ENCODE data around the gene ATP5MG.
A peak's percentile ranks its signal among the peaks of the same experiment; 100 is the strongest.

ATP5MG gene

DNA sequence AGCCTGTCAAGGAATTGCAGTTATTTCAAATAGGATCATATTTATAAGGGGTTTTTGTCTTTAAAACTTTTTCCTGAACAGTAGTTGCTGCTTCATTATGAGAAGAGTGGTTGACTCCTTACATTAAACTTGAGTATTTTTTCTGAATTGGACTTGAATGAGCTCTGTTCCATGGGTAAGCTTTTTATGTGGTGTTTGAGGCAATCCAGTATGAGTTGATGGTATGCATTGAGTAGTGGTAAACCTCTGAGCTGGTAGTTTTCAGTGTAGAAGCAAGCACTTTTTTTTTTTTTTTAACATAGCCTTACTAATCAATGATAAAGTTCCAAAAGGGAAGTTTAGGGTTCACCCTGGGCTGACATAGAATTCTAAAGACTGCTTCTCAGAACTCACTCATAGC is 38.2 kb downstream of the ATP5MG start:
- H3K4me1 Mint-ChIP-seq, result peaks cover 68% of the 10 kb centered on the region
- peaks cover 40% of the 10 kb centered on the region for H3K36me3 Mint-ChIP-seq
- H3K9me3 Mint-ChIP-seq, result no peaks in the 10 kb centered on the region
- H3K27me3 Mint-ChIP-seq, result peaks cover 4% of the 10 kb centered on the region
- peak overlapping the region; percentile 93 for H3K4me3 Mint-ChIP-seq
- CTCF ChIA-PET, result interaction anchor here (0.7 to 1.2 kb wide), 5 partner anchors 9 to 241 kb away, joined by 3 to 4 read pairs (median 3); no protein-coding TSS in a partner anchor
- DNase-seq, result no peak
- H3K27ac Mint-ChIP-seq, result peak overlapping the region; percentile 84

DNA sequence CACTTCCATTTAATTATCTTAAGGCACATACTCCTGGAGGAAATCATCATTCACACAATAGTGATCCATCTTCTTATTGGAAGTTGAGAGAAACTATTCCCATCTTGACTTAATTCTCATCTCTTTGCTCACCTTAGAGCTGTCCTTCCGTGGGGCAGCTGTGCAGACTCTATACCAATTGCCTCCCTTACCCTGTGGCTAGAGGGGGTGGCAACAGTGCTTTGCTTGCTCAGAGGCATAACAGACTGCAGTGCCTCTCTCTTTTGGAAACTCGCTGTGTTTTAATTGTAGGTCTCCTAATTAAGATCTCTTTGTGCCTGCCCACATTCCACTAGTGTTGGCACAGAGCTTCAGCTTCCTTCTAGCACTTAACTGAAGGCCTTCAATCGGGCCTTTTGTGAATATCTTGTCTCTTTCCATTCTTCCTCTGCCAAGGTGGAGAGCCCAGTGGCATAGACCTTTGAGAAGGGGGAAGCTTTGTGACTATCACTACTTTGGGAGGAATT is 40.4 kb downstream of the ATP5MG start:
- CTCF ChIA-PET, result no interaction called here
- Mint-ChIP-seq H3K27me3 (no peaks in the 10 kb centered on the region), H3K27ac (peak overlapping the region; percentile 54), H3K9me3 (no peaks in the 10 kb centered on the region), H3K4me3 (no peak overlapping the region), H3K36me3 (peaks cover 48% of the 10 kb centered on the region), H3K4me1 (peaks cover 73% of the 10 kb centered on the region)
- DNase-seq, result no peak

DNA sequence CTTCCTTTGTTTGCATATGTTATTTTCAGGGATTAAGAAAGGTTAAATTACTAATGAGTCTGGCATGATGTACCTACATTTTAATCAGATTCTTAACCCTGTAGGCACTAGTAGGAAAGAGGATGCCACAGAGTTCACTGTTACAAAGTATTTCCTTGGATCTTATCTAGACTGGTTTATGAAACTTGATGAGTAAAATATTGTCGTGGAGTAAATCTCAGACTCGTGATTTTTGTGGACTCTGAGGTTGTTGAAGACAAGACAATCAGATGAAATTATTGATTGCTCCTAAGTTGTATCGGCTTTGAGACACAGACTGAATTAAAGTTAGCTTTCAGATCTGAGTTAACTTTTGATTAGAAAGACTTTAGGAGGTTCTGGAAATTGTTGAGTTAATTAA is 40.9 kb downstream of the ATP5MG start:
- H3K27me3 Mint-ChIP-seq, result no peaks in the 10 kb centered on the region
- no peaks in the 10 kb centered on the region for H3K9me3 Mint-ChIP-seq
- H3K36me3 Mint-ChIP-seq, result peaks cover 51% of the 10 kb centered on the region
- no peak overlapping the region for H3K4me3 Mint-ChIP-seq
- DNase-seq, result no peak
- peak overlapping the region; percentile 34 for H3K27ac Mint-ChIP-seq
- peaks cover 78% of the 10 kb centered on the region for H3K4me1 Mint-ChIP-seq
- CTCF ChIA-PET, result no interaction called here

DNA sequence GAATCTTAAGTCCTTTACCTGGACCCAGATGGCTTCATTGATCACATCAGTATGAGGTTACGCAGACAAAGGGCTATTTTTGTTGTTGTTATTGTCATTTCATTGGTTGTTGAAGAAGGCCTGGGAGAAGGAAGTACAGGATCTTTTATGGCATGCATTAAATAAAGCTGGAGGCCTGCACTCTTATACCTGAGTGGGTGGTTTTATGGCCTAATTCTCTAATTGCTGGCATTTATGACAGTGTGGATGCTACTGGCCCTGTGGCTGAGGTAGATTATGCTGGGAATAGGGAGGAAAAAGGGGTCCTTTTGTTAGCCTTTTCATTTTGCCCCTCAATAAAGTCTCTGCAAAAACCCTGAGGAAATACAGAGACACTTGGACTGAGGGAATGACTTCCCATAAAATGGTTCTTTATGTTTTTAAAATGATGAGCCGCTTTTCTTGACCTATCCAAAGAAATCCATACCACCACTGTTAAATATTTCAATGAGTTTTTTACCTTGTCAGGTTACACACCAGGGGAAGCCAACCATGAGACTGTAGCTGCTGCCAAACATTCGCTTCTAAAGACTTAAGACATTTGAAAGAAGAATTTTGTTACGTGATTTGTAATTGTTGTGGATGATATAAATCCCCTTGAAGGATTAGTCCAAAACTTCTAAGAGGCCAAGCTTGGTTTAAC is 41.6 kb downstream of the ATP5MG start:
- Mint-ChIP-seq H3K4me3 (no peak overlapping the region), H3K4me1 (peaks cover 85% of the 10 kb centered on the region), H3K36me3 (peaks cover 58% of the 10 kb centered on the region), H3K27me3 (no peaks in the 10 kb centered on the region), H3K27ac (peak overlapping the region; percentile 46), H3K9me3 (no peaks in the 10 kb centered on the region)
- no peak for DNase-seq
- CTCF ChIA-PET, result interaction anchor here (0.6 to 1.6 kb wide), 4 partner anchors 17 to 272 kb away, joined by 3 to 4 read pairs (median 3); no protein-coding TSS in a partner anchor

DNA sequence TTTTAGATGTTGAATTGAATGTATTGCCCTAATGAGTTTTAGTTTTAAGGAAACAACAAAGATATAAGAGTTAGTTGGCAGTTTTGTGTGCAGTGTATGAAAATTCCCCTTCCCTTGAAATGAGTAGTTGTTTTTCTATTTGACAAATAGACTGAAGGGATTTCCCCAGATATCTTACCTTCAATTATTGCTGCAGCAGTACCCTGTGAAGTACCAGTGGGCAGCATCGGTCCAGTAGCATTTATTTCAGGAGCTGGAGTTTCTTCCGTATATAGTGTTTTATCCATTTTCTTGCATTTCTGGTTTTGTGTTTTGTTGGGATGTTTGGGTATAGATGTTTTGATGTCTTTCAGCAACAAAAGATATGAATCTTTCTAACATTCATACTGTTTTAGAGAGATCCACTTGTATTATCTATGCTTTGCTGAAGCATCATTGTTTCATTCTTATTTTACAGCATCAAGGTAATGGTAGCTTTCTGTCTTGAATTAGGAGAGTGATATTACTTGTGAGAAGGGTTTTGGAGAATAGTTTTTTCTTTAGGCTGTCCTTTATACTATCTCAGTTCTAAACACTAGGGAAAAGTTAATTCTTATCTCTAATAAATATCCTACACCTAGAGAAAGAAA is 42.3 kb downstream of the ATP5MG start:
- CTCF ChIA-PET, result interaction anchor here (0.6 to 1.6 kb wide), 6 partner anchors 9 to 273 kb away, joined by 3 to 4 read pairs (median 3); no protein-coding TSS in a partner anchor
- H3K9me3 Mint-ChIP-seq, result no peaks in the 10 kb centered on the region
- no peak overlapping the region for H3K27ac Mint-ChIP-seq
- no peak overlapping the region for H3K4me3 Mint-ChIP-seq
- H3K4me1 Mint-ChIP-seq, result peaks cover 88% of the 10 kb centered on the region
- no peaks in the 10 kb centered on the region for H3K27me3 Mint-ChIP-seq
- DNase-seq, result no peak
- H3K36me3 Mint-ChIP-seq, result peaks cover 57% of the 10 kb centered on the region

DNA sequence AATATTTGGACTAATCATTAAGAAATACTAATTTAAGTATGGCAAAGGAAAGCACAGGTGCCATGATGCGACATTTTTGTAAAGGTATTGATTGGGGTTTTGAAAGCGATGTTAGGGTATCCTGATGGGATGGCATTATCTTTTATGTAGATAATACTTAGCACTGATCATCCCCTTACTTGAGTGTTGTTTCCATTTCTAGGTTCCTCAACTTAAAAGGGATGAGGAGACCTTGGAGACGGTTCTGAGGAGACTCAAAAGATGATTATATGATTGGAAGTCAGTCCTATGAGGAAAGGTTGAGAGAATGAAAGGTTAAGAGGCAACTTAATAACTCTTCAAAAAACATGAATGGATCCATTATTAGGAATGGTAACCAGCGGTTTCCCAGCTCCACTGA is 46.0 kb downstream of the ATP5MG start:
- Mint-ChIP-seq H3K4me1 (peaks cover 63% of the 10 kb centered on the region), H3K27me3 (no peaks in the 10 kb centered on the region), H3K36me3 (peaks cover 49% of the 10 kb centered on the region), H3K27ac (no peak overlapping the region), H3K4me3 (no peak overlapping the region), H3K9me3 (no peaks in the 10 kb centered on the region)
- no peak for DNase-seq
- CTCF ChIA-PET, result no interaction called here

DNA sequence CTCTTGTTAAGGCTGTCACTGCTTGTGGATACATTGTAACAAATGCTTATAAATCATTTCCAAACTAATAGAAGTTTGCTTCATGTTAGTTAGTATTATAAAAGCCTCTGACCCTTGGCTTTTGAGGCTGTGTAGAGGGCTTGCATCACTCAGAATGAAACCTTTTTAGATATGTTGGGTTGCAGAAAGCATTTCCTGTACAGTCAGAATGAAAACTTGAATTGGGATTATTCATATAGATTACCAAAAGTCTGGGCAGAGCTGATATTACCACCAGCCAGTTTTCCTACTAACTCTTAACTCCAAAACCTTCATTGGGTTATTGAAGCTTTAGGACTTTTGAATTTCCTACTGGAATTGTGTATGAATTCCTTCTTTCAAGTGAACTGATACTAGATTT is 46.9 kb downstream of the ATP5MG start:
- Mint-ChIP-seq H3K27ac (peak overlapping the region; percentile 70), H3K4me3 (no peak overlapping the region), H3K4me1 (peaks cover 59% of the 10 kb centered on the region), H3K36me3 (peaks cover 49% of the 10 kb centered on the region), H3K9me3 (no peaks in the 10 kb centered on the region), H3K27me3 (no peaks in the 10 kb centered on the region)
- CTCF ChIA-PET, result no interaction called here
- DNase-seq, result no peak

DNA sequence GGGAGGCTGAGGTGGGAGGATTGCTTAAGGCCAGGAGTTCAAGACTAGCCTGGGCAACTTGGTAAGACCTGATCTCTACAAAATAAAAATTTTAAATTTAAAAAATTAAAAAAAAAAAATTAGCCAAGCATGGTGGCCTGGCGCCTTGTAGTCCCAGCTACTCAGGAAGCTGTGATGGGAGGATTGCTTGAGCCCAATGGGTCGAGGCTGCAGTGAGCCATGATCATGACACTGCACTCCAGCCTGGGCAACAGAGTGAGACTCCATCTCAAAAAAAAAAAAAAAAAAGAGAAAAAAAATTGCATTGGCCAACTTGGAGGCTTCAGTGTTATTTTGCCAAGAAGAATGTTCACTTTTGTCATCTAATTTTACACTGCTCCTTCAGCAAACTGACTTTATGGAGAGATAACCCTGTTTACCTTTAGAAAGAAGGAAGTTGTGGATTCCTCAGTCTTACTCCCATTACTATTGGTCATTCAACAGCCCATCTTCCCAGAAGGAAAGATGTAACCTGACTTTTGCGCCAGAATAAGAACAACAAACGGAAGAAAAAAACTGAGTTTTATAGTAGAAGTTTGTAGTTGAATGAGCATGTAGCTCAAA is 48.0 kb downstream of the ATP5MG start:
- Mint-ChIP-seq H3K36me3 (peaks cover 50% of the 10 kb centered on the region), H3K27ac (no peak overlapping the region), H3K4me3 (no peak overlapping the region), H3K4me1 (peaks cover 50% of the 10 kb centered on the region), H3K9me3 (no peaks in the 10 kb centered on the region), H3K27me3 (no peaks in the 10 kb centered on the region)
- CTCF ChIA-PET, result no interaction called here
- DNase-seq, result no peak

DNA sequence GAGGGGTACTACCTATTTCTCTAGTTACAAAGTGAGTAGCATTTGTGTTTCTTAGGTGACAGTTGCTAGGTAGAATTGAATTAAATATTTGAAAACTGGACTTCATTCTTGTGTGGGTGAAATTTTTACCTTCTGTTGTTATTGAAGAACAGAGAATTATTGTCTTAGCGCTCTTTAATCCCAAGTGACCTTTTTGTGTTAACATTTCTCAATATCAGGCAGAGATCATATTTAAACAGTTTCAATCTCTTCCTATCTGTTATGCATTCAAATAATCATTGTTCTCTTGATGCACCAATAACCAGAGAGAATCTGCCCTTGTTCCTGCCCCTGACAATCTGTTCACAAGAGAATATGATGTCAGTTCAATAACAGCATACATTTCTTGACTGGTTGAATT is 49.0 kb downstream of the ATP5MG start:
- Mint-ChIP-seq H3K36me3 (peaks cover 51% of the 10 kb centered on the region), H3K4me1 (peaks cover 46% of the 10 kb centered on the region), H3K9me3 (no peaks in the 10 kb centered on the region), H3K27ac (peak overlapping the region; percentile 3), H3K4me3 (no peak overlapping the region), H3K27me3 (no peaks in the 10 kb centered on the region)
- CTCF ChIA-PET, result no interaction called here
- DNase-seq, result no peak

All from activated naive CD4-positive, alpha-beta T cell treated with anti-CD3 and anti-CD28 coated beads, Interleukin-2, amount 10 ng/mL, durations not matched to agents 7 days and 5 days (primary cell).